WTC11 (cell line): ENCODE data around the gene LSR.

Experiments used
- CREB1 ChIP-seq: sonication (generic); formaldehyde crosslinking; IDR thresholded peaks from 2 replicates; pipeline ENCODE4 v1.8.0; 2023; ENCODE audit warnings: mild to moderate bottlenecking, missing genetic modification reagents
- TF ChIP-seq, protein P1 (sequence below): sonication (generic); formaldehyde crosslinking; IDR thresholded peaks from 2 replicates; pipeline ENCODE4 v1.8.0; 2023; ENCODE audit warnings: missing genetic modification reagents

DNA sequence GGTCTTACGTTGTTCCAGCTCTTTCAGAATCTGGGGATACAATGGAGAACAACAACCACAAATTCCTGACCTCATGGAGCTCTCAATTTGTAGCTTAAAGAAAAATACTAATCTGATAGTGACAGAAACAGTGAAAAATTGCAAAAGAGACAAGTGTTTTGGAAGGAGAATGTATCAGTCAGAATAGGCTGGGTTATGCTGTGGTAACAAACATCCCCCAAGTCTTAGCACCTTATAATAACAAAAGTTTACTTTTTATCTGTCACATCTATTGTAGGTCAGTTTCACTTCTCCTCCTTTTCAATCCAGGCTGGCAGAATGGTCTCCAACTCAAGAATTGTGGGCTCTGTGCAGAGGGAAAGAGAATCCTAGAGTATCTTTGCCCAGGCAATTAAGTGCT lies 29.8 kb upstream of the LSR start:
- TF ChIP-seq, protein P1, sequence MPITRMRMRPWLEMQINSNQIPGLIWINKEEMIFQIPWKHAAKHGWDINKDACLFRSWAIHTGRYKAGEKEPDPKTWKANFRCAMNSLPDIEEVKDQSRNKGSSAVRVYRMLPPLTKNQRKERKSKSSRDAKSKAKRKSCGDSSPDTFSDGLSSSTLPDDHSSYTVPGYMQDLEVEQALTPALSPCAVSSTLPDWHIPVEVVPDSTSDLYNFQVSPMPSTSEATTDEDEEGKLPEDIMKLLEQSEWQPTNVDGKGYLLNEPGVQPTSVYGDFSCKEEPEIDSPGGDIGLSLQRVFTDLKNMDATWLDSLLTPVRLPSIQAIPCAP (CRISPR knock-in tag): no peak
- no peak for TF ChIP-seq CREB1 (CRISPR knock-in tag)
